Right lobe of liver (tissue), 4 donors: Measurements from ENCODE around the gene FAM83D.

Experiments used
- CTCF ChIP-seq, 4 donors: fragments of 200-600 bp in 3 of 4; fragments of 450-650 bp in 1 of 4; IDR thresholded peaks; one replicate each; pipeline versions ENCODE4 v1.5.1 to v1.8.0; 2016 to 2022; ENCODE audit warnings: antibody characterized with exemption in 4 of 4, mild to moderate bottlenecking in 2 of 4
- POLR2A ChIP-seq: fragments of 450-650 bp; IDR thresholded peaks from one replicate; pipeline ENCODE4 v1.6.1; 2017; ENCODE audit warnings: antibody characterized with exemption, mild to moderate bottlenecking
- donor health status: DM: no; HTN: no; CAD: no.
- donor health status: DM: no; HTN: no; CAD: no.
- donor health status: DM: no; HTN: yes; CAD: no.

GRCh38 chr20:38940644-38941043 lies 14.4 kb downstream of the FAM83D start:
- no peak for TF ChIP-seq POLR2A
- no peak for TF ChIP-seq CTCF (IDR thresholded peaks at IDR 0.05)
